GM18511 (cell line): ENCODE results near the gene LRRD1.
"Not testable (repeated sequence)": the region's sequence is repeated elsewhere in the genome, so short reads cannot be mapped to it uniquely, and the experiment has no call there.

Experiments
- ATAC-seq: cut with Tn5 transposase; IDR thresholded peaks from one replicate; pipeline ENCODE4 v1.9.1; 2021; ENCODE audit warnings: mild to moderate bottlenecking, moderate library complexity; ENCODE audit not compliant: unreplicated experiment

The LRRD1 gene

GRCh38 chr7:92178928-92179924 lies at the start of gene LRRD1:
Gene LRRD1 (minus strand): TSS chr7:92179142. CDS start chr7:92165202, 13,940 bp downstream.
- ATAC-seq = peak; percentile 100

- no peak for ATAC-seq
These were observed 49.8 kb upstream of the LRRD1 start for GRCh38 chr7:92228742-92229141.

- no peak for ATAC-seq
These were observed 49.2 kb upstream of the LRRD1 start for GRCh38 chr7:92228100-92228499.

GRCh38 chr7:92226981-92227380 lies 48.0 kb upstream of the LRRD1 start:
- no peak for ATAC-seq

- ATAC-seq = no peak
These were observed 42.8 kb upstream of the LRRD1 start for GRCh38 chr7:92221766-92222165.

- no peak for ATAC-seq
These were observed 27.7 kb upstream of the LRRD1 start for GRCh38 chr7:92206672-92207071.

GRCh38 chr7:92205987-92206386 lies 27.0 kb upstream of the LRRD1 start:
- ATAC-seq = no peak

- ATAC-seq = no peak
These were observed 21.8 kb upstream of the LRRD1 start for GRCh38 chr7:92200791-92201190.

- ATAC-seq = no peak
These were observed 13.4 kb upstream of the LRRD1 start for GRCh38 chr7:92192326-92192725.

GRCh38 chr7:92189246-92189645 lies 10.3 kb upstream of the LRRD1 start:
- ATAC-seq = not testable (repeated sequence)

- ATAC-seq = not testable (repeated sequence)
These were observed 5.4 kb upstream of the LRRD1 start for GRCh38 chr7:92184294-92184693.

- no peak for ATAC-seq
These were observed 1.6 kb downstream of the LRRD1 start for GRCh38 chr7:92177362-92177761.

GRCh38 chr7:92169529-92169928 lies 9.4 kb downstream of the LRRD1 start:
- not testable (repeated sequence) for ATAC-seq

GRCh38 chr7:92161271-92161670 lies 17.7 kb downstream of the LRRD1 start:
- ATAC-seq = no peak

GRCh38 chr7:92158660-92159575 lies 20.0 kb downstream of the LRRD1 start:
- peak; percentile 82 for ATAC-seq

GRCh38 chr7:92156990-92157389 lies 22.0 kb downstream of the LRRD1 start:
- ATAC-seq = no peak

GRCh38 chr7:92155108-92155739 lies 23.7 kb downstream of the LRRD1 start:
- ATAC-seq = no peak

GRCh38 chr7:92150450-92151017 lies 28.4 kb downstream of the LRRD1 start:
- ATAC-seq = no peak

GRCh38 chr7:92149736-92150239 lies 29.2 kb downstream of the LRRD1 start:
- ATAC-seq = no peak

GRCh38 chr7:92143192-92143880 lies 35.6 kb downstream of the LRRD1 start:
- ATAC-seq = not testable (repeated sequence)
